ENCODE results near the gene HELZ. TPM values are rescaled to one million over a fixed set of nuclear protein-coding genes. Genes with fewer than 3 reads are reported as not detected.

The HELZ gene
- total and polyA plus RNA-seq, 2 donors (not counting 3 experiments of a cell fraction or from before 2014, with no cell fraction given) = 8.0 to 47.3 TPM

GRCh38 chr17:67293251-67294203, 48.5 kb upstream of the HELZ start:
- DNase-seq (ENCODE audit: low read depth, low spot score) = peak; percentile 54
- H2AFZ ChIP-seq (ENCODE audit: low read depth, low read length) = peak overlapping the region; percentile 50
- no peaks in the 10 kb centered on the region for H3K36me3 ChIP-seq (ENCODE audit: control insufficient read depth in 2 of 2, extremely low read depth in 1 of 2, insufficient read depth in 2 of 2, low read length in 2 of 2)
- POLR2A ChIA-PET = interaction anchor here (0.7 kb wide), 1 partner anchor 42 kb away, joined by 3 read pairs; no protein-coding TSS in a partner anchor
- no peak overlapping the region for H3K27ac ChIP-seq (ENCODE audit: insufficient read depth, low read depth, low read length)
- H3K27me3 ChIP-seq (ENCODE audit: control insufficient read depth in 2 of 2, insufficient read depth in 2 of 2, low read length in 2 of 2) = no peaks in the 10 kb centered on the region
- no peaks in the 10 kb centered on the region for H3K79me2 ChIP-seq (ENCODE audit: control insufficient read depth, insufficient read depth, low read length)
- peaks cover 7% of the 10 kb centered on the region for H3K4me1 ChIP-seq (ENCODE audit: control insufficient read depth, extremely low read depth, insufficient read depth, low read length)
- dilution Hi-C loops (cut with MboI; ENCODE audit: extremely low pct_ligation_motif_present, low sequenced_read_pairs) (no loop called here), intact Hi-C loops (cut with micrococcal nuclease) (loop anchor here (1.0 to 5.0 kb wide), 2 partner anchors 46 to 72 kb away; partner anchors contain the start of gene HELZ)
- H3K9ac ChIP-seq (replicated peaks; ENCODE audit: extremely low read depth, insufficient read depth, low read length) = no peak overlapping the region
- no peak overlapping the region for H3K4me2 ChIP-seq (ENCODE audit: insufficient read depth, low read length)
- H3K9me1 ChIP-seq (replicated peaks; ENCODE audit: control insufficient read depth, extremely low read depth, insufficient read depth, low read length) = no peaks in the 10 kb centered on the region
- no peaks in the 10 kb centered on the region for H3K9me3 ChIP-seq (replicated peaks; ENCODE audit: control insufficient read depth, insufficient read depth, low read length)
- no TSS peak for BruUV-seq (replicated peaks)
- no peak overlapping the region for H3K4me3 ChIP-seq (replicated peaks in 1 of 3; ENCODE audit: insufficient read depth in 1 of 3, low read depth in 1 of 3, low read length in 3 of 3)
- CTCF ChIA-PET = interaction anchor here (0.5 to 6.1 kb wide), 12 partner anchors 9 to 429 kb away, joined by 3 to 53 read pairs (median 4); partner anchors contain the start of gene HELZ
- FAIRE-seq = peak; percentile 69
- no peaks in the 10 kb centered on the region for H4K20me1 ChIP-seq (replicated peaks; ENCODE audit: control insufficient read depth, extremely low read depth, insufficient read depth, low read length)
- no peak for TF ChIP-seq MYC (IDR thresholded peaks at IDR 0.05; ENCODE audit: low read depth, low read length)
- peak; percentile 60 to 83 for TF ChIP-seq CTCF (IDR thresholded peaks at IDR 0.05; ENCODE audit: extremely low read depth in 1 of 2, insufficient read depth in 1 of 2, low read depth in 1 of 2, low read length in 2 of 2)
- no peak for TF ChIP-seq EZH2 (IDR thresholded peaks at IDR 0.05; ENCODE audit: borderline replicate concordance, low read depth, low read length, severe bottlenecking)
